ENCODE data around the gene VANGL1.

VANGL1 gene

DNA sequence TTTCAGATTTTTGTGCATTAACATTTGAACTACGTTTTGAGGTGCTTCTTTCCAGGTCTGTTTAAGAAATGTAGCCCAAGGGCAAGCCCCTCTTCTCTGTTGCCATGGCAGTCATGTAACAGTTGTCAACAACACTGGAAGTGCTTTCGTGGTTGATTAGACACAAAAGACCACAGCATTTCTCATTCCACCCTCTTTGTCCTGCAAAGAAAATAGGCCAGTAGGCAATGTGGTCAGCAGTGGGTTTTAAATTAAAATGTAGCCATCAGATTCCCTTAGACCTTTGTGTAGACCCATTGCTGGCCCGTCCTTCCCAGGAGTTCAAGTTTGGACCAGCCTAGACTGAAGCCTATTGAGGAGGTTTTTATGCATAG lies 35.4 kb downstream of the VANGL1 start:
- Histone ChIP-seq H3K4me2 (peak overlapping the region in 9 of 11 experiments; percentile 10 to 73 (median 50); a peak in 17 of 22 replicates), H3K9me3 (replicated peaks in 1 of 11) (no peaks in the 10 kb centered on the region), H4K20me1 (peaks cover 0 to 16% (median 0%) of the 10 kb centered on the region in 11 experiments; a peak in 5 of 22 replicates), H3K27me3 (no peaks in the 10 kb centered on the region), H3K36me3 (peaks cover 0 to 9% (median 0%) of the 10 kb centered on the region in 11 experiments; a peak in 5 of 22 replicates), H3K27ac (peak overlapping the region in 2 of 11 experiments; percentile 28 to 46; a peak in 4 of 22 replicates), H3K9ac (no peak overlapping the region), H3K4me3 (no peak overlapping the region), H3K4me1 (peaks cover 0 to 53% (median 43%) of the 10 kb centered on the region in 10 experiments; a peak in 17 of 20 replicates)
- no peak for TF ChIP-seq Cebpa-rat (IDR thresholded peaks at IDR 0.05)

DNA sequence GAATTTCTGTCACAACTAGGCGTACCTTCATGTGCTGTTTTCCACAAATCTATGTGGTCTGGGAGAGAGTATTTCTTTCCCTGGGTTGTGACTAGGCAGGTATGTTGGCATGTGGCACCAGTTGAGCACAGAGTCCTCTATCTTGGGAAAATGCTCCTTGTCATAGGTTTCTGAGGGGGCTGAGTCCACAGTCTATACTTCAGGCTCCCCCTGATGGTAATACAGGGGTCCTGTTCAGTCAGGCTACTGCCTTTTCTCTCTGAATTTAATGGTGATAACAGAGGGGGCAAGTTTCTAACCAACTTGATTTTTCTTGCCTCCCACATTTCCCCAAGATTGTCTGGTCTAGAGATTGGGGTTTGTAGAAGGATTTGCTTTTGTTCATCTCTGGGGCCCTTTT lies 35.8 kb downstream of the VANGL1 start:
- Histone ChIP-seq H3K9me3 (replicated peaks in 1 of 11) (no peaks in the 10 kb centered on the region), H3K4me1 (peaks cover 0 to 49% (median 39%) of the 10 kb centered on the region in 10 experiments; a peak in 17 of 20 replicates), H3K4me2 (peak overlapping the region in 9 of 11 experiments; percentile 10 to 73 (median 50); a peak in 17 of 22 replicates), H3K9ac (no peak overlapping the region), H3K36me3 (peaks cover 0 to 12% (median 2%) of the 10 kb centered on the region in 11 experiments; a peak in 9 of 22 replicates), H4K20me1 (peaks cover 0 to 12% (median 0%) of the 10 kb centered on the region in 11 experiments; a peak in 4 of 22 replicates), H3K4me3 (no peak overlapping the region), H3K27ac (peak overlapping the region in 2 of 11 experiments; percentile 20 to 37; a peak in 3 of 22 replicates), H3K27me3 (no peaks in the 10 kb centered on the region)
- no peak for TF ChIP-seq Cebpa-rat (IDR thresholded peaks at IDR 0.05)

DNA sequence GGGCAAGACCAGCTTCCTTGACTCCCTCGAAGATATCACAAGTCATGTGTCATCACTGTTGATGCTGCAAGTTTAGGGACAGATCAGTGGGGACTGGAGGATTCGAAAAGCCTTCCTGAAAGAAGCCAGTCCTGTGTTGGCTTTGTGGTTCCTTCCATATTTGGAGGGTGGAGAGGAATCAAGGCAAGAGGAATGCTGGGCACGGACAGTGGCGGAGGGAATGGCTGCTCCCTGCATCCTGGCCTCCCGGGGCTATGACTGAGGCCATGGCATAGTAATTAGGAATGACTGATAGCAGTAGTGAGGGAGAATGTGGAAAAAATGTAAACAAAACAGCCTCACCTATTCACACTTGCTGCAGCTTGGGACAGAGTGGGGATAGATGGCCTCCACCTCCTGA lies 36.4 kb downstream of the VANGL1 start:
- H3K4me2 ChIP-seq: no peak overlapping the region
- H3K9ac ChIP-seq: no peak overlapping the region
- H3K4me1 ChIP-seq: peaks cover 0 to 43% (median 34%) of the 10 kb centered on the region in 10 experiments; a peak in 17 of 20 replicates
- H4K20me1 ChIP-seq: peaks cover 0 to 7% (median 0%) of the 10 kb centered on the region in 11 experiments; a peak in 4 of 22 replicates
- no peak for TF ChIP-seq Cebpa-rat (IDR thresholded peaks at IDR 0.05)
- no peak overlapping the region for H3K4me3 ChIP-seq
- peaks cover 0 to 16% (median 6%) of the 10 kb centered on the region in 11 experiments; a peak in 11 of 22 replicates for H3K36me3 ChIP-seq
- no peaks in the 10 kb centered on the region for H3K9me3 ChIP-seq (replicated peaks in 1 of 11)
- H3K27ac ChIP-seq: no peak overlapping the region
- no peaks in the 10 kb centered on the region for H3K27me3 ChIP-seq

DNA sequence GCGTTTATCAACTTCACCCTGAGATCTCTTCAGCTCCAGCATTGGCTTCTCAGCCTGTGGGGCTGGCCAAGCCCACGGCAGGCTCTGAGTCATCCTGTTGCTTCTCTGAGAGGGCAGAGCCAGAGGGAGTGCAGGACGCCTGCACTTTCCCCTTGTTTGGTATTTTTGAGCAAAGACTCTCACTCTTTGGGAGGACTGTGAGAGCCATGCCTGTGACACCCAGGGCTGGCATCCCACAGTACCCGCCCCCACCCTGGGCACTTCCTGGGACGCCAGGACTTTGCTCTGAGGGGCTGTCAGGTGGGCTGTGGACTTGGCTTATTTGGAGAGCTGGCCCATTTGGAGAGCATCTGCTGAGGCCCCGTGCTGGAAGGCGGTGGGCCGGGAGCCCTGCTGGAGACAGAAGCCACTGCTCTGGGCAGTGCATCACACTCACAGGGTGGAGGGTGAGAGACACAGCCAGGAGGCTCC lies 37.4 kb downstream of the VANGL1 start:
- H3K9me3 ChIP-seq (replicated peaks in 1 of 11): no peaks in the 10 kb centered on the region
- peaks cover 0 to 7% (median 0%) of the 10 kb centered on the region in 11 experiments; a peak in 4 of 22 replicates for H4K20me1 ChIP-seq
- peaks cover 6 to 27% (median 14%) of the 10 kb centered on the region in 11 experiments; a peak in 17 of 22 replicates for H3K36me3 ChIP-seq
- TF ChIP-seq Cebpa-rat (IDR thresholded peaks at IDR 0.05): no peak
- no peak overlapping the region for H3K4me2 ChIP-seq
- peaks cover 0 to 33% (median 25%) of the 10 kb centered on the region in 10 experiments; a peak in 17 of 20 replicates for H3K4me1 ChIP-seq
- no peaks in the 10 kb centered on the region for H3K27me3 ChIP-seq
- H3K9ac ChIP-seq: no peak overlapping the region
- H3K4me3 ChIP-seq: no peak overlapping the region
- no peak overlapping the region for H3K27ac ChIP-seq

DNA sequence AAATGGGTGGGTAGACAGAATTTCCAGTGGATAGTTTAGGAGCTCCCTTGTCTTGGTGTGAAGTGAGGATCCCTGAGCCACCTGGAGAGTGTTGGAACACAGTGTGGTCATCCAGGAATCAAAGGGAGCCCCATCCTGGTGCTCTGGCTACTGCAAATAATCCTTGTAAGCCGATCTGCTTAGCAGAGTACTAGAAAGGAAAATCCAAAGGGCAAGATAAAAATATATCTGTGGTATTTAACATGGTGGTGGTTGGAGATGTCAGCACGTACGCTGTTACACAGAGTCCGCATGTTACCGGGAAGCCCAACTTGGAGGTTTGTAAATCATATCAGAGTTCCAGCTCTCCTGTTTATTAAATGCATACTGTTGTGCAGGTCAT lies 39.0 kb downstream of the VANGL1 start:
- TF ChIP-seq Cebpa-rat (IDR thresholded peaks at IDR 0.05): no peak
- Histone ChIP-seq H3K4me1 (peaks cover 0 to 23% (median 19%) of the 10 kb centered on the region in 10 experiments; a peak in 17 of 20 replicates), H4K20me1 (peaks cover 0 to 7% (median 0%) of the 10 kb centered on the region in 11 experiments; a peak in 4 of 22 replicates), H3K27ac (no peak overlapping the region), H3K27me3 (no peaks in the 10 kb centered on the region), H3K4me3 (no peak overlapping the region), H3K36me3 (peaks cover 22 to 42% (median 29%) of the 10 kb centered on the region in 11 experiments), H3K9ac (no peak overlapping the region), H3K9me3 (replicated peaks in 1 of 11) (no peaks in the 10 kb centered on the region), H3K4me2 (no peak overlapping the region)

DNA sequence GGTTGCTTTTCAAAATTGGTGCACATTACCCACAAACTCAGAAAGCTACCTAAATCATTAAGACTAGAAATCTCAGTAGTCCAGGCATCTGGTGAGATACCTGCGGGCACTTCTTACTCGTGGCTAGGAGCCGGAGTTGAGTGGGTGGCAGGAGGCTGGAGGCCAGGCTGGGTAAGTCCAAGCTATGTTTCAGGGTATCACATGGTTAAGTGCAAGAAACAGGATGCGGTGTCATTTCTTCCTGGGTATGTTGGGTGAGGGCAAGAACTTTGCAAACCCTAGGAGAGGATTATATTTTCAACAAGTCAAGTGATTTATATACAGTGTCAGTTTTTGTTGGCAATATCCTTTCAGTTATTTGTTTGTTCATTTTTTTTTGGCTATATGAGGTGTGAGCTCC lies 41.0 kb downstream of the VANGL1 start:
- TF ChIP-seq Cebpa-rat (IDR thresholded peaks at IDR 0.05): no peak
- H3K4me3 ChIP-seq: no peak overlapping the region
- no peak overlapping the region for H3K9ac ChIP-seq
- no peak overlapping the region for H3K27ac ChIP-seq
- no peak overlapping the region for H3K4me2 ChIP-seq
- H3K27me3 ChIP-seq: no peaks in the 10 kb centered on the region
- H3K4me1 ChIP-seq: peaks cover 0 to 3% (median 0%) of the 10 kb centered on the region in 10 experiments; a peak in 5 of 20 replicates
- no peaks in the 10 kb centered on the region for H3K9me3 ChIP-seq (replicated peaks in 1 of 11)
- peaks cover 25 to 52% (median 35%) of the 10 kb centered on the region in 11 experiments for H3K36me3 ChIP-seq
- peaks cover 0 to 6% (median 0%) of the 10 kb centered on the region in 11 experiments; a peak in 3 of 22 replicates for H4K20me1 ChIP-seq

DNA sequence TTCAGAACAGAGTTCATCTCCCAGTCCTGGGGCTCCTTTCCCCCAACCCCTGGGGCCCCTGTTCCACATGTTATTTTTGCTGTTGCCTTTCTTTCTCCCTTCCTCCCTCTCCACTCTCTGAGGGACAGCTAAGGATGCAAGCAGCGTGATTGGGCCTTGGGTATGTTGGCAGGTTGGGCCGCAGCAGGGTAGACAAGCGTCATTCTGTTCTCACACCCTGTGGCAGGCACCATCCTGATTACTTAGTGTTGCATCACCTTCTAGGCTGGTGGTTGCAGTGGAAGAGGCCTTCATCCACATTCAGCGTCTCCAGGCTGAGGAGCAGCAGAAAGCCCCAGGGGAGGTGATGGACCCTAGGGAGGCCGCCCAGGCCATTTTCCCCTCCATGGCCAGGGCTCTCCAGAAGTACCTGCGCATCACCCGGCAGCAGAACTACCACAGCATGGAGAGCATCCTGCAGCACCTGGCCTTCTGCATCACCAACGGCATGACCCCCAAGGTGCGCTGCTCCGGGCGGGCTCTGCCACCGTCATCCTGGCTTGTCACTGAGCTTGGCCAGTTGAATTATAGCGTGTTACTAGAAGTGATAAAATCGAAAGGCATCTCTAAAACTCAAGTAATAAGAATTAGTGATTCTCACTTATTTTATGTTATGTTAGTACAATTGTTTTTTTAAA lies 43.4 kb downstream of the VANGL1 start:
- H3K4me3 ChIP-seq: no peak overlapping the region
- no peak for TF ChIP-seq Cebpa-rat (IDR thresholded peaks at IDR 0.05)
- no peak overlapping the region for H3K27ac ChIP-seq
- no peaks in the 10 kb centered on the region for H3K27me3 ChIP-seq
- no peaks in the 10 kb centered on the region for H3K9me3 ChIP-seq (replicated peaks in 1 of 11)
- H3K4me2 ChIP-seq: no peak overlapping the region
- no peak overlapping the region for H3K9ac ChIP-seq
- no peaks in the 10 kb centered on the region for H3K4me1 ChIP-seq
- peaks cover 27 to 54% (median 42%) of the 10 kb centered on the region in 11 experiments for H3K36me3 ChIP-seq
- no peaks in the 10 kb centered on the region for H4K20me1 ChIP-seq

DNA sequence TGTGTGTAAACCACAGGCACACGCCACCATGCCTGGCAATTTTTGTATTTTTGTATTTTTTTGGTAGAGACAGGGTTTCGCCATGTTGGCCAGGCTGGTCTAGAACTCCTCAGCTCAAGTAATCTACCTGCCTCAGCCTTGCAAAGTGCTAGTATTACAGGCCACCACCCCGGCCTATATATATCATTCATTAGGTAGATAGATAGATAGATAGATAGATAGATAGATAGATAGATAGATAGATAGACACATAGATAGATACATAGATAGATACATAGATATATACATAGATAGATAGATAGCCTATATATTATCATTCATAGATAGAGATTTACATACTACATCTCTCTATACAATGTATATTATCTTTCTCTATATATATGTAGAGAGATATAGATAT lies 46.0 kb downstream of the VANGL1 start:
- Histone ChIP-seq H3K9ac (no peak overlapping the region), H3K27me3 (no peaks in the 10 kb centered on the region), H4K20me1 (no peaks in the 10 kb centered on the region), H3K27ac (no peak overlapping the region), H3K9me3 (replicated peaks in 1 of 11) (no peaks in the 10 kb centered on the region), H3K4me3 (no peak overlapping the region), H3K36me3 (peaks cover 48 to 76% (median 64%) of the 10 kb centered on the region in 11 experiments), H3K4me1 (no peaks in the 10 kb centered on the region), H3K4me2 (no peak overlapping the region)
- TF ChIP-seq Cebpa-rat (IDR thresholded peaks at IDR 0.05): no peak

DNA sequence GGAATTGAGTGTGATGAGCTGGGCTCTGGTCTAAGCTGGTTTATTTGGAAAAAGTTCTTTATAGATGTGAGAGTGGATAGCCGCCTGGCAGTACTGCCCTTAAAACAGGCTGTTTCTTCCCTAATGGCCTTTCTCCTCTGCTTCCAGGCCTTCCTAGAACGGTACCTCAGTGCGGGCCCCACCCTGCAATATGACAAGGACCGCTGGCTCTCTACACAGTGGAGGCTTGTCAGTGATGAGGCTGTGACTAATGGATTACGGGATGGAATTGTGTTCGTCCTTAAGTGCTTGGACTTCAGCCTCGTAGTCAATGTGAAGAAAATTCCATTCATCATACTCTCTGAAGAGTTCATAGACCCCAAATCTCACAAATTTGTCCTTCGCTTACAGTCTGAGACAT lies 49.2 kb downstream of the VANGL1 start:
- no peak overlapping the region for H3K27ac ChIP-seq
- H3K4me3 ChIP-seq: no peak overlapping the region
- no peaks in the 10 kb centered on the region for H3K9me3 ChIP-seq (replicated peaks in 1 of 11)
- H3K9ac ChIP-seq: no peak overlapping the region
- no peaks in the 10 kb centered on the region for H3K4me1 ChIP-seq
- H4K20me1 ChIP-seq: no peaks in the 10 kb centered on the region
- TF ChIP-seq Cebpa-rat (IDR thresholded peaks at IDR 0.05): no peak
- H3K36me3 ChIP-seq: peaks cover 21 to 50% (median 41%) of the 10 kb centered on the region in 11 experiments
- no peaks in the 10 kb centered on the region for H3K27me3 ChIP-seq
- H3K4me2 ChIP-seq: no peak overlapping the region

All from BLaER1 treated with 17β-estradiol and CSF1 and Interleukin-3, amounts not matched to agents 10 nM and 100 nM (cell line).